Activated CD8-positive, alpha-beta T cell treated with anti-CD3 and anti-CD28 coated beads, Interleukin-2, amount 10 ng/mL, durations not matched to agents 7 days and 5 days (primary cell): ENCODE data around the gene ITGB8. TPM values are rescaled to one million over a fixed set of nuclear protein-coding genes. Genes with fewer than 3 reads are reported as not detected.

Experiments
- ATAC-seq: fragments of 150-1000 bp; cut with Tn5 transposase; one replicate; pipeline ENCODE4 v1.10.0; 2021; ENCODE audit warnings: moderate library complexity
- CTCF ChIA-PET: fragments of 350-600 bp; sonication (Branson Sonifier 250); formaldehyde crosslinking; loops from one replicate; lab custom pipeline; 2021; ENCODE audit warnings: antibody characterized with exemption; lab: Charles Lee
- POLR2A ChIA-PET: fragments of 350-600 bp; sonication (Branson Sonifier 250); formaldehyde crosslinking; loops from one replicate; lab custom pipeline; 2021; ENCODE audit warnings: antibody characterized with exemption; lab: Charles Lee
- DNase-seq: peaks from one replicate; pipeline ENCODE4 v3.0.0-alpha.2; 2020
- H3K27ac Mint-ChIP-seq: one replicate; pipeline ENCODE4 v1.8.0; 2021; ENCODE audit warnings: mild to moderate bottlenecking, mixed read lengths
- H3K27me3 Mint-ChIP-seq: one replicate; pipeline ENCODE4 v1.8.0; 2021; ENCODE audit warnings: low read depth, mixed read lengths
- H3K36me3 Mint-ChIP-seq: one replicate; pipeline ENCODE4 v1.8.0; 2021; ENCODE audit warnings: low read depth, mixed read lengths
- H3K4me1 Mint-ChIP-seq: one replicate; pipeline ENCODE4 v1.8.0; 2021; ENCODE audit warnings: low read depth, mixed read lengths
- H3K4me3 Mint-ChIP-seq: one replicate; pipeline ENCODE4 v1.8.0; 2021; ENCODE audit warnings: mild to moderate bottlenecking, mixed read lengths
- H3K9me3 Mint-ChIP-seq: one replicate; pipeline ENCODE4 v1.8.0; 2022; ENCODE audit warnings: mixed read lengths; ENCODE audit not compliant: insufficient read depth
- total RNA-seq, 2 experiments: library from RNA; stranded (reverse); gene quantifications; one replicate each; pipeline ENCODE4 v1.2.3, GENCODE V29; 2021

The ITGB8 gene
- total RNA-seq, 2 experiments from 2014 or later: not detected

DNA sequence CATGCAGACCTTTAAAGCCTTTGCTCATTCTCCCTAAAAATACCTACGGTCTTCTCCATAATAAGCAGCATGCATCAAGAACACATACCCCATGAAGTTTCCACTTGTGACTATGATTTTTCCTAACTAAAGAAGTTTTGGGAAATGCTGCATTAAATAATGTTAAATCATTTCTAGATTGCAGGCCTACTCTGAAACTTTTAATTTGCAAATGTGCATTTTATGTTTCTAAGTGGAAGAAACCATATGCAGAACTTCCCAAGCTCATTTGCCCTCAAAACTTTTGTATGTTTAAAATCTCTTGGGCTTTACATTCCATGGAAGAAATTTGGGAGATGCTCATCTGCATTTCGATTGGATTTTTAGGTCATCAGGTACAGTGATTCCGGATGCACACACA, 63.6 kb downstream of the ITGB8 start:
- Mint-ChIP-seq H3K4me3 (no peak overlapping the region), H3K27me3 (no peaks in the 10 kb centered on the region), H3K9me3 (no peaks in the 10 kb centered on the region), H3K4me1 (no peaks in the 10 kb centered on the region), H3K27ac (no peak overlapping the region), H3K36me3 (no peaks in the 10 kb centered on the region)
- POLR2A ChIA-PET: no interaction called here
- no peak for ATAC-seq
- no peak for DNase-seq
- CTCF ChIA-PET: no interaction called here

GRCh38 chr7:20395104-20395503, 64.4 kb downstream of the ITGB8 start:
- H3K4me3 Mint-ChIP-seq: no peak overlapping the region
- no peaks in the 10 kb centered on the region for H3K27me3 Mint-ChIP-seq
- ChIA-PET POLR2A (no interaction called here), CTCF (no interaction called here)
- DNase-seq: no peak
- no peaks in the 10 kb centered on the region for H3K36me3 Mint-ChIP-seq
- no peaks in the 10 kb centered on the region for H3K4me1 Mint-ChIP-seq
- ATAC-seq: no peak
- H3K9me3 Mint-ChIP-seq: no peaks in the 10 kb centered on the region
- H3K27ac Mint-ChIP-seq: no peak overlapping the region

- ATAC-seq (no peak), DNase-seq (no peak)
- H3K36me3 Mint-ChIP-seq: no peaks in the 10 kb centered on the region
- H3K27ac Mint-ChIP-seq: no peak overlapping the region
- H3K27me3 Mint-ChIP-seq: no peaks in the 10 kb centered on the region
- no peaks in the 10 kb centered on the region for H3K9me3 Mint-ChIP-seq
- POLR2A ChIA-PET: no interaction called here
- CTCF ChIA-PET: no interaction called here
- H3K4me3 Mint-ChIP-seq: no peak overlapping the region
- no peaks in the 10 kb centered on the region for H3K4me1 Mint-ChIP-seq
These were observed 64.8 kb downstream of the ITGB8 start for GRCh38 chr7:20395511-20395910.

DNA sequence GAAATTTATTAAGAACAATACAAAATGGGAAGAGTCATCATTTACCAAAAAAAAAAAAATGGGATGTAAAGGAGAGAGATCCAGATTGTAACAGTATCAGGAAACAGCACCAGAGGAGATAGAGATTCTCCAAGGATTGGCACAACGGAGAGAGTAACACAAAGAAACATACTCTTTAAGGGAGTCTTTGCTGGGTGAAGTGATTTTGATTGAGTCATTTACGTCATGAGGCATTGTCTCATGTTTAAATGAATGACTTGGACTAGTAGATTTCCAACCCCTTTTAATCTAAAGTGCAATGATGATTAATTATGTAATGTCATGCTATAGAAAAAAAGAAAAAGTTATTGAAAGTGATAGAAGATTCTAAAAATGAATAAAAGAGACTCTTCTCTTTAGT, 68.8 kb downstream of the ITGB8 start:
- DNase-seq: no peak
- H3K4me1 Mint-ChIP-seq: no peaks in the 10 kb centered on the region
- H3K9me3 Mint-ChIP-seq: no peaks in the 10 kb centered on the region
- ChIA-PET CTCF (no interaction called here), POLR2A (no interaction called here)
- H3K27me3 Mint-ChIP-seq: no peaks in the 10 kb centered on the region
- H3K27ac Mint-ChIP-seq: no peak overlapping the region
- no peak for ATAC-seq
- H3K4me3 Mint-ChIP-seq: no peak overlapping the region
- H3K36me3 Mint-ChIP-seq: no peaks in the 10 kb centered on the region

DNA sequence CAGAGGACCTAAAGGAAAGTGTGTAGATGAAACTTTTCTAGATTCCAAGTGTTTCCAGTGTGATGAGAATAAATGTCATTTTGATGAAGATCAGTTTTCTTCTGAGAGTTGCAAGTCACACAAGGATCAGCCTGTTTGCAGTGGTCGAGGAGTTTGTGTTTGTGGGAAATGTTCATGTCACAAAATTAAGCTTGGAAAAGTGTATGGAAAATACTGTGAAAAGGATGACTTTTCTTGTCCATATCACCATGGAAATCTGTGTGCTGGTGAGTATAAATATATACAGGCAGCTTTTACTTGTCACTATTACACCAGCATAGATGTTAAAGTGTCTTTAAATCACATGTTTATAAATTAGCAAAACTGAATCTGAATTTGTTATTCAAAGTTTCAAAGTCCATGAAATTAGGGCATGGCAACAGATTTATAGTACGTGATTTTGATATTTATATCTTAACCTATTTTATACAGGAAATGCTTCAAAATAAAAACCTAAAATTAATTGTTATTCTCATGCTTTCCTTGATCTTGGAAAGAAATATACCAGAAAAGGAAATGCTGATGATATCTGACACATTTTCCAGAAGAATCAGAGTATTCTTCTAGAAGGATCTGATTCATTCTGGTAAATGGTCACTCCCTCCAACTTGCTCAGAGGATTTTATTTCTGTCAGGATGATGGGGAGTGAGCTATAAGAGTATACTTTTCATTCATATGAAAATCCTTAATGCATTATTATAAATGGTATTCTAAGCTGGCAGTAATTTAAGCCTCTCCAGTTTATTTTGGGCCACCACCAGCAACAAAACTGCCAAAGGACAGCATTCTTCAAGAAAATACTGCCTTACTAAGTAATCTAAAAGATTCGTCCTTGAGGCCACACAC, 71.4 kb downstream of the ITGB8 start:
- no peak overlapping the region for H3K27ac Mint-ChIP-seq
- H3K36me3 Mint-ChIP-seq: no peaks in the 10 kb centered on the region
- POLR2A ChIA-PET: no interaction called here
- no peaks in the 10 kb centered on the region for H3K4me1 Mint-ChIP-seq
- CTCF ChIA-PET: no interaction called here
- H3K9me3 Mint-ChIP-seq: no peaks in the 10 kb centered on the region
- ATAC-seq (no peak), DNase-seq (no peak)
- no peaks in the 10 kb centered on the region for H3K27me3 Mint-ChIP-seq
- no peak overlapping the region for H3K4me3 Mint-ChIP-seq

DNA sequence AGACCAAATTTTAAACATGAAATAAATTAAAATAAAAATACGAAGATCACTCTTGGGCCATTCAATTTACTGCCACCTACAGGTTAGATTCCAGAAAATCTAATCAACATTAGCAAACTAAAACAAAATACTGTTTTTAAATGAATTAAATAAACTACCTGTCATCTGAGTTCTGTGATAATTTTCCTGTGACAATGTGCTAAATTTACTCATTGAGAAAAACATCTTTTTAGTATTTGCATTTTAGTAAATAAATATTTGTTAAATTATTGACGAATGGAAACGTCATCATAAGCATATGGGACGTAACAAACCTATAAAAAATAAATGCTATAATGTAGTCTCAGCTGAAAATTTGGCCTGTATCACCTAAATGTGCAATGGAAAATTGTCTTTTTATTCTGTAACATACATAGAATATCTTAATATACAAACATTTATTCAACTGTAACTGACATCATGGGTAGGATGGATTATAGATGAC, 72.1 kb downstream of the ITGB8 start:
- H3K4me1 Mint-ChIP-seq: no peaks in the 10 kb centered on the region
- H3K36me3 Mint-ChIP-seq: no peaks in the 10 kb centered on the region
- POLR2A ChIA-PET: no interaction called here
- no peak overlapping the region for H3K4me3 Mint-ChIP-seq
- no peak overlapping the region for H3K27ac Mint-ChIP-seq
- no peaks in the 10 kb centered on the region for H3K27me3 Mint-ChIP-seq
- no peaks in the 10 kb centered on the region for H3K9me3 Mint-ChIP-seq
- ATAC-seq (no peak), DNase-seq (no peak)
- CTCF ChIA-PET: no interaction called here

GRCh38 chr7:20403331-20403730, 72.6 kb downstream of the ITGB8 start:
- no peaks in the 10 kb centered on the region for H3K4me1 Mint-ChIP-seq
- no peak overlapping the region for H3K4me3 Mint-ChIP-seq
- ChIA-PET POLR2A (no interaction called here), CTCF (no interaction called here)
- H3K27me3 Mint-ChIP-seq: no peaks in the 10 kb centered on the region
- H3K36me3 Mint-ChIP-seq: no peaks in the 10 kb centered on the region
- H3K9me3 Mint-ChIP-seq: no peaks in the 10 kb centered on the region
- DNase-seq: no peak
- no peak for ATAC-seq
- H3K27ac Mint-ChIP-seq: no peak overlapping the region

DNA sequence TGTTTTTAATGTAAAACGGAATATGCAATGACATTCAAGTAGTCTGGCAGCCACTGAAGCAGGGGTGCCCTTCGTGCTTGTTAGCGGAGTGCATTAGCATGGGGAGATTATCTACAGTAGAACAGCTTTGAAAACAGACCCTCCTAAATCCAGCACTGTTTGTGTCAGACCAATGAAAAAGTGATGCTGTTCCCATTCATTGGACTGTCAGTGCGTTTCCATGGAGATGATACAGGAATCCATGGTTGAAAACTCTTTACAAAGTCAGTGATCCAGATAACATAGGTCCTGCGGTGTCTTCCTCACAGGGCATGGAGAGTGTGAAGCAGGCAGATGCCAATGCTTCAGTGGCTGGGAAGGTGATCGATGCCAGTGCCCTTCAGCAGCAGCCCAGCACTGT, 73.6 kb downstream of the ITGB8 start:
- Mint-ChIP-seq H3K4me1 (no peaks in the 10 kb centered on the region), H3K4me3 (no peak overlapping the region), H3K36me3 (no peaks in the 10 kb centered on the region), H3K9me3 (no peaks in the 10 kb centered on the region), H3K27me3 (no peaks in the 10 kb centered on the region), H3K27ac (no peak overlapping the region)
- ATAC-seq: no peak
- POLR2A ChIA-PET: no interaction called here
- DNase-seq: no peak
- CTCF ChIA-PET: no interaction called here

GRCh38 chr7:20407585-20408466, 77.1 kb downstream of the ITGB8 start:
- CTCF ChIA-PET: no interaction called here
- Mint-ChIP-seq H3K27me3 (no peaks in the 10 kb centered on the region), H3K4me3 (no peak overlapping the region), H3K9me3 (no peaks in the 10 kb centered on the region), H3K36me3 (no peaks in the 10 kb centered on the region), H3K4me1 (no peaks in the 10 kb centered on the region), H3K27ac (no peak overlapping the region)
- ATAC-seq: no peak
- POLR2A ChIA-PET: no interaction called here
- DNase-seq: no peak

DNA sequence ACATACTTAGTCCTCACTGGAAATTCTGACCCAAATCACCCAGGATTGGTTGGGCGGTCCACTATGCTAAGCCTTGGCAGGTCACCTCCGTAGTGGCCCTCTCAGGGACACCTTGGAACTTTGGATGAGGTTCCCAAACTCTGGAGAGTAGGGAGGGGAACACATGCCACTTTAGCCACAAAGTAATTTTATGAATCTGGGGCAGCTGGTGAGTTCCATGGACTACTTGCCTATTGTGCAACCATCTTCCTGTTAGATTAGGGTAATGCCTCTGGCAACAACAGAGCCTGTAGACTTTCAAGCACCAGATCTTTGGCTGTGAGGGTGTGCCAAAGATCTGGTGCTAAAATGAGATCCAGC, 77.7 kb downstream of the ITGB8 start:
- ChIA-PET POLR2A (no interaction called here), CTCF (no interaction called here)
- H3K9me3 Mint-ChIP-seq: no peaks in the 10 kb centered on the region

DNA sequence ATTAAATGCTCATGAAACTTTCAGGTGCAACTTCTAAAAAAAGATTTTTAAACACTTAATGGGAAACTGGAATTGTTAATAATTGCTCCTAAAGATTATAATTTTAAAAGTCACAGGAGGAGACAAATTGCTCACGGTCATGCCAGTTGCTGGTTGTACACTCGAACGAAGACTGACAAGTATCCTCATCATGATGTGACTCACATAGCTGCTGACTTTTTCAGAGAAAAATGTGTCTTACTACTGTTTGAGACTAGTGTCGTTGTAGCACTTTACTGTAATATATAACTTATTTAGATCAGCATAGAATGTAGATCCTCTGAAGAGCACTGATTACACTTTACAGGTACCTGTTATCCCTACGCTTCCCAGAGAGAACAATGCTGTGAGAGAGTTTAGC, 79.3 kb downstream of the ITGB8 start:
- Mint-ChIP-seq H3K9me3 (no peaks in the 10 kb centered on the region), H3K36me3 (no peaks in the 10 kb centered on the region), H3K4me3 (no peak overlapping the region), H3K4me1 (no peaks in the 10 kb centered on the region), H3K27me3 (no peaks in the 10 kb centered on the region), H3K27ac (no peak overlapping the region)
- ChIA-PET POLR2A (no interaction called here), CTCF (no interaction called here)
- no peak for DNase-seq
- ATAC-seq: no peak

More for the DNA sequence above, 77.7 kb downstream of the ITGB8 start:
- ATAC-seq (no peak), DNase-seq (no peak)
- H3K4me3 Mint-ChIP-seq: no peak overlapping the region
- no peaks in the 10 kb centered on the region for H3K27me3 Mint-ChIP-seq
- H3K27ac Mint-ChIP-seq: no peak overlapping the region
- H3K4me1 Mint-ChIP-seq: no peaks in the 10 kb centered on the region
- H3K36me3 Mint-ChIP-seq: no peaks in the 10 kb centered on the region

DNA sequence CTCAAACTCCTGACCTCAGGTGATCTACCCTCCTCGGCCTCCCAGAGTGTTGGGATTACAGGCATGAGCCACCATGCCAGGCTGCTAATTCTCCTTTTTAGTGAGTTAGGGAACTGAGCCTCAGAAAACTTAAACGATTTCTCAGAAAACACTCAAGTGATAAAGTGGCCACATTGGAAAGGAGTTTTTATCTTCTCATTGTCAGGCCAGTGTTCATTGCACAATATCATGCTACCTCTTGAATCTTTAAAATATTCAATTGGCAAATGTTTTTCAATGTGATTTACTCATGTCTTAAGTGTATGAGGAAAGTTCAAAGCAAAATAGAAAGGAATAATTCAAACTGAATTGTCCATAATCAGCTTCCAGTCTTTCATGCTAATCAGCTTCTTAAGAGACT, 80.7 kb downstream of the ITGB8 start:
- POLR2A ChIA-PET: no interaction called here
- no peaks in the 10 kb centered on the region for H3K27me3 Mint-ChIP-seq
- H3K27ac Mint-ChIP-seq: no peak overlapping the region
- DNase-seq: no peak
- no peaks in the 10 kb centered on the region for H3K4me1 Mint-ChIP-seq
- CTCF ChIA-PET: no interaction called here
- H3K9me3 Mint-ChIP-seq: no peaks in the 10 kb centered on the region
- H3K36me3 Mint-ChIP-seq: no peaks in the 10 kb centered on the region
- H3K4me3 Mint-ChIP-seq: no peak overlapping the region
- no peak for ATAC-seq
